SK-N-MC (cell line): ENCODE data around the gene MFAP5.

Experiments used
- DNase-seq: peaks from one replicate; pipeline ENCODE4 v3.0.0-alpha.2; 2011; ENCODE audit warnings: low read depth, low spot score
- H3K27ac ChIP-seq: fragments of 200-600 bp; sonication (generic); 2 replicates; pipeline ENCODE4 v1.5.1; 2016; ENCODE audit warnings: mixed run types
- H3K36me3 ChIP-seq: fragments of 200-600 bp; sonication (generic); 2 replicates; pipeline ENCODE4 v1.6.1; 2017; ENCODE audit warnings: antibody characterized with exemption, low read length, mixed read lengths; ENCODE audit not compliant: insufficient read depth
- H3K4me3 ChIP-seq: fragments of 200-600 bp; sonication (generic); 2 replicates; pipeline ENCODE4 v1.5.1; 2016
- H3K9ac ChIP-seq: fragments of 200-600 bp; sonication (generic); 2 replicates; pipeline ENCODE4 v1.8.0; 2017; ENCODE audit warnings: mixed run types, mixed read lengths; ENCODE audit not compliant: insufficient read length
- H3K9me3 ChIP-seq: fragments of 200-600 bp; sonication (generic); 2 replicates; pipeline ENCODE4 v1.6.1; 2017; ENCODE audit warnings: low read depth, mild to moderate bottlenecking, antibody characterized with exemption, low read length, moderate library complexity, mixed read lengths
- EZH2 ChIP-seq: fragments of 200-600 bp; sonication (generic); IDR thresholded peaks from one replicate; pipeline ENCODE4 v1.6.1; 2017; ENCODE audit warnings: antibody characterized with exemption
- FOXP2 ChIP-seq: optimal IDR thresholded peaks from 2 replicates; pipeline ENCODE3; 2011; ENCODE audit warnings: mild to moderate bottlenecking, moderate library complexity; ENCODE audit not compliant: insufficient read depth; ENCODE audit errors: extremely low read length, control extremely low read depth
- POLR2AphosphoS5 ChIP-seq: IDR thresholded peaks from 2 replicates; pipeline ENCODE4 v1.6.1; 2012; ENCODE audit warnings: mild to moderate bottlenecking, low read depth, low read length, borderline replicate concordance

The MFAP5 gene

DNA sequence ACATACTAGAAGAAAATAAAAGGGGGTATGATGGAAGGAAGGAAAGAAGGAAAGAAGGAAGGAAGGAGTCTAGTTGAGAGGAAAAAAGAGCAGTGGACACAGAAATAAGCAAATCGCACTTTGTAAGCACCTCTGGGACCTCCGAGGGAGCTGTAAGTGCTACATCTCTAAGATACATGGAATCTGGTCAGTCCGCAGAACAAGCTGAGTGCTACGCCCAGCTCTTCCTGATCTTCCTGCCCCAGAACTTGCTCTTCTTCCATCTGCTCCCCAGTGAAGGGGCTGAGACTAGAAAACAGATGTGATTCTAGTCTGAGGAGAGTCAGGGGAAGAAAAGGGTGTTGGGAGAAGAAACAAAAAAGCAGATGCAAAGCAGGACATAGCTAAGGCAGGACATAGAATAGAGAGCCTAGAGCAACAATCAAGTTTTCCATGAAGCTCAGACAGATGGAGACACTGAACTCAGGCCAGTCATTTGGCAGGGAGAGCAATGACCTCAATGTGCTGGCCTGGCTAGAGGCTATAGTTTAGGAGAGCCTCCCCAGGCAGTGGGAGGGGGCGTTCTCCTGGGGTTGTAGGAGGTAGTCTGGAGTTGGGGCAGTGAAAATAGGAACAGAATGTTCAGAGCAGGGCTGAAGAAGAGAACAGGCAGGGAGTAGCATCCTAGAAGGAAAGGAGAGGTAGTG is 1.7 kb upstream of the MFAP5 start:
- Histone ChIP-seq H3K4me3 (no peak overlapping the region), H3K9me3 (no peaks in the 10 kb centered on the region), H3K27ac (no peak overlapping the region), H3K9ac (no peak overlapping the region), H3K36me3 (no peaks in the 10 kb centered on the region)
- TF ChIP-seq POLR2AphosphoS5, result no peak
- no peak for TF ChIP-seq EZH2
- no peak for TF ChIP-seq FOXP2
- no peak for DNase-seq

DNA sequence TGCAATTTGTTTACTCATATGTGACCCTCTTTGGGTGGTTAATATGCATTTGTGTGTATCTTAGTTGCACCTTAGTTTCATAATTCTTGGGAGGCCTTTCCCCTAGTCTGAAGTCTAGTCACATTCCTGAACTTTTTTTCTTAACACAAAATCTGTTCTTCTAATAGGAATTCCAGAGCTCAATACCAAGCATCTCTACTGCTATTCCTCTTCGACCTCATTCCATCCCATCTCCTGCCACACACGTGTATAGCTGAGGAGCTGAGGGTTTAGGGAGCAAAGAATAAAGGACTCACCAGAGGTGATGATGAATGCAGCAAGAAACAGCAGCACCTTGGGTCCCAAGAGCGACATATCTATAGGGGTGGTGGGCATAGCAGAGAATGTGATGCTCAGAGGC is 875 bp downstream of the MFAP5 start:
- H3K9me3 ChIP-seq, result no peaks in the 10 kb centered on the region
- H3K4me3 ChIP-seq, result no peak overlapping the region
- no peak overlapping the region for H3K27ac ChIP-seq
- no peak for DNase-seq
- no peaks in the 10 kb centered on the region for H3K36me3 ChIP-seq
- H3K9ac ChIP-seq, result no peak overlapping the region
- TF ChIP-seq EZH2 (no peak), FOXP2 (no peak), POLR2AphosphoS5 (no peak)

DNA sequence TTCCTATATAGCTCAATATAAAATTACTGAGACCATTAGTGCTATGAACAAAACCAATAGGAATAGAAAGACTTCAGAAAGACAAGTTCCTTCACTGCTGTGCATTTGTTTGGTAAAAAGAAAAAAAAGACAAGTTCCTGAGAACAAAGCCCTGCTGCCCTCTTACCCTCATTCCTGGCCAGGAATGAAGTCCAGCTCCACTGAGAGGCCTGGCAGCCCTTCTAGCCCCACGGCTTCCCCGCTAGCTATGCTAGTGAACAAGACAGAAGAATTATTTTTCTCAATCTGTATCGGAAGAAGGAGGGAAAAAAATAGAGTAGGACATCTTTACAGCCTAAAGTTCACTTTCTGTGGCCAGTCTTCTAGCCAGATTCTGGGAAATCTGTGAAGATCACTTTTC is 1.6 kb downstream of the MFAP5 start:
- Histone ChIP-seq H3K4me3 (no peak overlapping the region), H3K36me3 (no peaks in the 10 kb centered on the region), H3K27ac (no peak overlapping the region), H3K9ac (no peak overlapping the region), H3K9me3 (no peaks in the 10 kb centered on the region)
- no peak for DNase-seq
- TF ChIP-seq POLR2AphosphoS5 (no peak), EZH2 (no peak), FOXP2 (no peak)

DNA sequence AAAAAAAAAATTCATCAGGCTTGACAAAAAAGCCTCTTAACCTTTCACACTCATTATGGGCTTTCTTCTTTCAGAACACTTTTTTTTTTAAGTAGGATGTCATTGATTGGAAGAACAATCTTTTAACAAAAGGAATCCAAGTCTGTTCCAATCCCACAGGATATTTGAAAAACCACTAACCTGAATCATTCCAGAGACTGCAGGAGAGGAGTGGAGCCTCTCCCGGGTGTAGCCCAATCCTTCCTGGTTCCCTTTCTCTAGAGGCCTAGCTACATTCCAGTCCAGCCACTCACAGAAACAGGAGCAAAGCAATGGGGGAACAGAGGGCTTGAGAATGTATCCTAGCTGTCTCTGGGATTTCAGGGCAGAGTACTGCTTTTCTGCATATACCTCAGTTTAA is 4.3 kb downstream of the MFAP5 start:
- H3K36me3 ChIP-seq, result no peaks in the 10 kb centered on the region
- no peaks in the 10 kb centered on the region for H3K9me3 ChIP-seq
- H3K4me3 ChIP-seq, result no peak overlapping the region
- DNase-seq, result no peak
- no peak overlapping the region for H3K9ac ChIP-seq
- no peak overlapping the region for H3K27ac ChIP-seq
- TF ChIP-seq POLR2AphosphoS5 (no peak), FOXP2 (no peak), EZH2 (no peak)

DNA sequence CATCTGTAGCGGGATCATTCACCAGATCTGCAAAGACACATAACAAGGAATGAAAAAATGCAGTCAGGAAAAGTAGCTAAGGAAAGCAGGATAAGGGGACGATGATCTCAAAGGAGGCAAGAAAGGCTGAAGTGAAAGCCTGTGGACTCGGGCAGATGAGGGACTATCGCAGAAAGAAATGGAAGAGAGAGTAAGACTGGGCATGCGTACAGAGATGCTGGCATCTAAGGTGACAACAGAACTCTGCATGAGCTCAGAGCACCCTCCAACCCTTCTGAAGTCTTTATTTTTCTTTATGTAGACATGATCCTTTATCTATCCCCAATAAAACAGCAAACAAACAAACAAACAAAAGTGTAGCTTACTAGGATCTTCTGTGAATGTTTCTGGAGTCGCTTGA is 7.2 kb downstream of the MFAP5 start:
- Histone ChIP-seq H3K4me3 (no peak overlapping the region), H3K27ac (no peak overlapping the region), H3K9ac (no peak overlapping the region), H3K9me3 (no peaks in the 10 kb centered on the region), H3K36me3 (no peaks in the 10 kb centered on the region)
- no peak for DNase-seq
- no peak for TF ChIP-seq POLR2AphosphoS5
- TF ChIP-seq EZH2, result no peak
- TF ChIP-seq FOXP2, result no peak

DNA sequence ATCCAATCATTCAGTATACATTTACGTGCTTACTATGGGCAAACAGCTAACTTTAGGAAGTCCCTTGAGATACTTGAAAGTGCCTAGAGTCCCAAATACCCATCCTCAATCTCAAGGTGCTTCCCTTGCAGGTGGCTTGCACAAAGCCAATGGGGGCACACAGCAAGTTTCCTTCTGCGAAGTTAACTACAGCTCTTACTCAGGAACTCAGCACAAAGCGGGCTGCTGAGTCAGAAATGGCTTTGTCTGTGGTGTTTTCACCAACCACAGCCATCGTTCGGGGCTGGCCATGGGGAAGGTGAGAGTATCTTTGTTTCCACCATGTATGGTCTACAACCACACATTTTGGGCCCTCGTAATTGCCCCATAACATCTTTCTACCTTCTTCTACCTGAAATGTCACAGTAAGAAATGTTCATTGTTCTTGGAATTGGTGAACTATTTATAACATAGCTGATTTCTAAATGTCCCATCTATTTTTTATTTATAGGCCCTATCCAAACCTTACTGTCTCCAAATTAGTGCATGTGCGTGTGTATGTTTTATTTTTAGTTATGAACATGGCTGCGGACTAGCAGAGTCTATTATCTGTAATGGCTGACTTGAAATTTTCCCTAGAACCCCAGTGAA is 13.9 kb downstream of the MFAP5 start:
- DNase-seq, result no peak

DNA sequence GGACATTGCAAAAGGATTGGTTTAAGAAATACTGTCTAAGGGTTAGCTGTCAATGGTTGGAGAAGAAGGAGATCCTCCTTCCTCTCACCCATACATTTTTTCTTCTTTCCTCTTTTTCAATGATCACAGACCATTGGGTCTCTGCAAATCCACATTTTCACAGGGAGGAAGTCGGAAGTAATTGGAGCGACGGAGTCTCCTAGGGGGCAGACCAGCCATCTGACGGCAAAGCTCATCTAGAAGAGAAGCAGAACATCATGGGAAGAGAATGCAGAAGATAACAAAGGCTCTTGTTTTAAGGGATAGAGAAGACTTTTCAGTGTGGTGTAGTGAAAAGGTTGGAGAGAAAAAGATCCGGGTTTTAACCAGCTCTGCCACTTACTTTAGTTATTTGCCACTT is 14.7 kb downstream of the MFAP5 start:
- no peak for TF ChIP-seq FOXP2
- no peak for TF ChIP-seq EZH2
- TF ChIP-seq POLR2AphosphoS5, result no peak
- no peaks in the 10 kb centered on the region for H3K9me3 ChIP-seq
- H3K36me3 ChIP-seq, result no peaks in the 10 kb centered on the region
- DNase-seq, result no peak
- H3K4me3 ChIP-seq, result no peak overlapping the region
- H3K9ac ChIP-seq, result no peak overlapping the region
- no peak overlapping the region for H3K27ac ChIP-seq

More for the DNA sequence above, 13.9 kb downstream of the MFAP5 start:
- no peak overlapping the region for H3K4me3 ChIP-seq
- no peaks in the 10 kb centered on the region for H3K36me3 ChIP-seq
- no peak overlapping the region for H3K27ac ChIP-seq
- no peaks in the 10 kb centered on the region for H3K9me3 ChIP-seq
- TF ChIP-seq EZH2 (no peak), POLR2AphosphoS5 (no peak), FOXP2 (no peak)
- H3K9ac ChIP-seq, result no peak overlapping the region

DNA sequence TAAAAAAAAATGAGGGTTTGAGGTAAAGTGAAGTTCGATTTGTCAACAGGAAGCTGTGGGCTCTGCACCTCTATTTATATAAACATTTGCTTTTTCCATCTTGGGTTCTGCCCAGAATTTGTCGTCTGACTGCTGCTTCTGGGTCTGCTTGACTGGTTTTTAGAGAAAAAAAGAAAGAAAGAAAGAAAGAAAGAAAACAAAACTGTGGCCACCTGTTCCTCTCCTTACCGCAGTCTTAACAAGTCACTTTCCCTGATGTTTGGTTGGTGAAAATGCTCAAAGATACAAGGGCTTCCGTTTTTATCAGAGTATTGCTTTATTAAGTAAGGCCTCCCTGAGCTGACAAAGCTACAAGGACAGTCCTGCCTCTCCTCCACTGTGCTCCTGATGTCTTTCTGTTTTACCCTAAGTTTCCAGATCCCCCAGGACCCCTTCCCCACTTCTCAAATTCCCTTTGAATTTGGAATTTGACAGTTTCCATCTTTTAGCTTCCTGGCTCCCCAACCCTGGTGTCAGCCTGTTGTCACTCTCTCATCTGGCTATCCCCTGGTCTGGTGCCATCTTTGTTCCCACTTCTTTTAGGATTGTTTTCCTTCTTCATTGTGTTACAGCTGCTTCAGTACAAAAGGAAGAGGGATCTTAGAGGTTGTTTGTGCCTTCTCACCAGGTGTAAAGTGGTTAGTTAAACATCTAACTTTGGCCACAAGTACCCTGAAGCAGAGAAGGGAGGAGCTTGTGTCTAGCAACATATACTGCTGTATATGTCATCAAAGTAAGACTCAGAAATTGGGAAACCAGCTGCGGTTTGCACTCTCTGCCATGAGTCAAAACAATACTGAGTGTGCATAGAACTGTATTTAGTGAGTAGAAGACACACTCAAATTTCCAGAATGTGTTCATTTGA is 18.0 kb downstream of the MFAP5 start:
- Histone ChIP-seq H3K4me3 (no peak overlapping the region), H3K27ac (no peak overlapping the region), H3K9ac (no peak overlapping the region), H3K36me3 (no peaks in the 10 kb centered on the region), H3K9me3 (no peaks in the 10 kb centered on the region)
- no peak for DNase-seq
- TF ChIP-seq FOXP2 (no peak), POLR2AphosphoS5 (no peak), EZH2 (no peak)
